IPS-18a (cell line): Measurements from ENCODE around the gene CHPF2.

Source experiments
- H3K27ac ChIP-seq: one replicate; pipeline ENCODE4 v1.5.1; 2013; ENCODE audit warnings: low read length
- H3K27me3 ChIP-seq: one replicate; pipeline ENCODE4 v1.6.1; 2013; ENCODE audit warnings: mild to moderate bottlenecking, low read length; ENCODE audit not compliant: control insufficient read depth, insufficient read depth
- H3K36me3 ChIP-seq: one replicate; pipeline ENCODE4 v1.6.1; 2013; ENCODE audit warnings: low read depth, low read length; ENCODE audit not compliant: control insufficient read depth
- H3K4me1 ChIP-seq: one replicate; pipeline ENCODE4 v1.6.1; 2013; ENCODE audit warnings: low read depth, low read length; ENCODE audit not compliant: control insufficient read depth
- H3K4me3 ChIP-seq: one replicate; pipeline ENCODE4 v1.5.1; 2013; ENCODE audit warnings: low read length
- H3K9ac ChIP-seq: one replicate; pipeline ENCODE4 v1.6.1; 2013; ENCODE audit warnings: mild to moderate bottlenecking, low read length, moderate library complexity
- H3K9me3 ChIP-seq: one replicate; pipeline ENCODE4 v1.6.1; 2013; ENCODE audit warnings: low read depth, low read length; ENCODE audit not compliant: control insufficient read depth

CHPF2 gene

DNA sequence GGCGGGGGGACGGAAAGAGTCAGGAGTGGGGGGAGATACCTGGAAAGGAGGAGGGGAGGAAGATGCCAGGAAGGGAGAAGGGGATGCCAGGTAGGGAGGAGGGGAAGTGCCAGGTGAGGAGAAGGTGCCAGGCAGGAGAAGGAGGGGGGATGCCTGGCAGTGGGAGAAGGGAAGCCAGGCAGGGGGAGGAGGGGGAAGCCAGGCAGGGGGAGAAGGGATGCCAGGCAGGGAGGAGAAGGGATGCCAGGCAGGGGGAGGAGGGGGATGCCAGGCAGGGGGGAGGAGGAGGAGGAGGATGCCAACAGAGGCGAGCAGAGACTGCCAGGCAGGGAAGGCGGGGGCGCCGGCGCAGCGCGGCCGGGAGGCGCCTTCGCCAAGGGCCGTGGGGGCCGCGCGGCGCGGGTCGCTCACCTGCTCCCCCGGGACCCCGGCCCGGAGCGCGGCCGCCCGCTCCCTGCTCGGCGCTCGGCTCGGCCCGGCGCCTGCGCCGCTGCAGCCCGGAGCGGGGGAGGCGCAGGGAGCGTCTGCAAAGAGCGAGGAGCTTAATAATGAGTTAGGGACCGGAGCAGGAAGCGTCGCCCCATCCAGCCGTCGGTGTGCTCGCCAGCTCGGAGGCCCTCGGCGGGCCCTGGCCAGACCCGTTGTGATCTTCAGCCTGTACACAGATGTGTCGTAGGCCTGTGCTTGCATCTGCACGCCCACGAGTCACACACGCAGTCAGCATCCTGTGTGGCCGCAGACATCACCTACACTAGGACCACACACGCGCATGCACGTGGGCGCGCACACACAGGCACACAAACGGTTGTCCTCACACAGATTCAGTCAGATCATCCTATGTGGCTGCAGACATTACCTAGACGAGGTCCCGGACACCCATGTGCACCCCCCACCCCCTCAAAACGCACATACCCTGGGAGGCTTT, 44.6 kb downstream of the CHPF2 start:
- Histone ChIP-seq H3K36me3 (no peaks in the 10 kb centered on the region), H3K4me1 (peaks cover 3% of the 10 kb centered on the region), H3K27me3 (peaks cover 27% of the 10 kb centered on the region), H3K9ac (no peak overlapping the region), H3K27ac (no peak overlapping the region), H3K4me3 (peak overlapping the region; percentile 45), H3K9me3 (no peaks in the 10 kb centered on the region)

DNA sequence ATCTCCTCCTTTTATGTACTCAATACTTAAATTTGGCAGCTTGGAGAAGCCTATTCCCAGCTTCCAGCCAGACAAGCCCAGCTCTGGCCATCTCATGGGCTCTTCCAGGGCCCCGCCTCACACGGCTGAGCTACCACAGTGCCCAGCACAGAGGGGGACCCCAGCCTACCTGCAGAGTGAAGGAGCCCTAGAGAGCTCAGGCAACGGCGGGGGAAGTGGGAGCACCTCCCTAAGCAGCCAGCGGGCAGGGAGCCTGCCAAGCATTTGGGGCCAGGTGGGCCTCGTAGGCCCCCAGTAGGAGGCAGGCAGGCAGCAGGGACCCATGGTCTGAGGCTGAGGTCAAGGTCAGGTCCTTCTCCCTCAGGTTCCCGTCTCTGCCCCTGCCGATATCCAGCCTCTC, 45.3 kb downstream of the CHPF2 start:
- H3K27ac ChIP-seq: no peak overlapping the region
- no peak overlapping the region for H3K4me3 ChIP-seq
- H3K4me1 ChIP-seq: peaks cover 3% of the 10 kb centered on the region
- no peaks in the 10 kb centered on the region for H3K9me3 ChIP-seq
- peaks cover 27% of the 10 kb centered on the region for H3K27me3 ChIP-seq
- H3K36me3 ChIP-seq: no peaks in the 10 kb centered on the region
- no peak overlapping the region for H3K9ac ChIP-seq

DNA sequence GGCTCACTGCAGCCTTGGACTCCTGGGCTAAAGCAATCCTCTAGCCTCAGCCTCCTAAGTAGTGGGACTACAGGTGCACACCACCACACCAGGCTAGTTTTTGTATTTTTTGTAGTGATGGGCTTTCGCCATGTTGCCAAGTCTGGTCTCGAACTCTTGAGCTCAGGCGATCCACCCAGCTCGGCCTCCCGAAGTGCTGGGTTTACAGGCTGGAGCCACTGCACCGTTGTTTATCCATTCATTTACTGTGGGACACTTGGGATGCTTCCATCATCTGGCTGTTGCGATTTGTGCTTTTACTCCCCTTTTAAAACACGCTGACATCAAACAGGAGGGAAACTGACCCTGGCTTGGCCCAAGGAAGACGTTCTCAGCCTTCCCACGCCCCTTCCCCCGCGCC, 46.7 kb downstream of the CHPF2 start:
- Histone ChIP-seq H3K27ac (no peak overlapping the region), H3K9me3 (no peaks in the 10 kb centered on the region), H3K9ac (no peak overlapping the region), H3K36me3 (no peaks in the 10 kb centered on the region), H3K27me3 (peaks cover 27% of the 10 kb centered on the region), H3K4me1 (peaks cover 3% of the 10 kb centered on the region), H3K4me3 (no peak overlapping the region)

DNA sequence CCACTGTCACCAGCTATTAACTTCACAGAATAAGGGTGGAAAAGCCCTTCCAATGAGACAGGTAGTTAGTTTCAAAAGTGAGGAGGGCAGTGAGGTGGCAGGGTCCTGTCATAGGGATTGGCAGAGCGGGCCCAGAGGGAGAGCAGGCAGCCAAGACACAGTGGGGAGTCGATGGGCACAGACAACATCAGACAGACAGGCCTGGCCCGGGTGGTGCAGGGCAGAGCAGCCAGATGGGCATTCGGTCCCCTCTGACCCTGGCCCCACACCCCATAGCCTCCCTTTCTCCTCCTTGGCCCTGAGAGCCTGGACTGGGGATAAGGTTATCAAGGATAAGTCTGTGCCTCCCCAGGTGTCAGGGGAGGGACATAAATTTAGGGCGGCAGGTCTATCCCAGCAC, 47.6 kb downstream of the CHPF2 start:
- Histone ChIP-seq H3K9me3 (no peaks in the 10 kb centered on the region), H3K4me1 (peaks cover 3% of the 10 kb centered on the region), H3K27me3 (peaks cover 27% of the 10 kb centered on the region), H3K27ac (no peak overlapping the region), H3K9ac (no peak overlapping the region), H3K4me3 (no peak overlapping the region), H3K36me3 (no peaks in the 10 kb centered on the region)

DNA sequence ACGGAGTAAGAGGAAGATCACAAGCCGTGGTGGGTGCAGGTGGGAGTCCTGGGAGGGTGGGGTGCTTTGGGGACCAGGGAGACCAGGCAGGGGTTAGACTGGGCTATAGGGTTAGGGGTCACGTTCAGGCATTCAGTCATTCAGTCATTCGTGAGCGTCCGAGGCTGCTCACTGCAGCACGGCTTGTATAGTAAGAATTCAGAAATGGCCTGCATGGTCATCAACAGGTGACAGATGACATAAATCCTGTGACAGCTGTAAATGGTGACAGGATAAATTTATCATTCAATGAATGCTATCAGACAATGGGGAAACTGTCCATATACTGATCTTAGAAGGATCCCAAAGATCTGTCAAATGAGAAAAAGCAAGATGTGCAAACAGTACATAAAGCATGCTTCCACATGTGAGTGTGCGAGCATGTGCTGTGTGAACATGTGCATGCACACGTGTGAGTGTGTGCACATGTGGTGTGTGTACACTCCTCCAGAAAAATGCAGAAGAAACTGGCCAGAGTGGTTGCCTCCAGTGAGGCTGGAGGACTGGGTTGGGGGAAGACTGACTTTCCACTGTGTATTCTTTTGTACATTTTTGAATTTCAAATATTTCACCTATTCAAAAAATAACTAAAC, 48.2 kb downstream of the CHPF2 start:
- Histone ChIP-seq H3K9me3 (no peaks in the 10 kb centered on the region), H3K27ac (no peak overlapping the region), H3K4me1 (peaks cover 3% of the 10 kb centered on the region), H3K9ac (no peak overlapping the region), H3K27me3 (peaks cover 26% of the 10 kb centered on the region), H3K4me3 (no peak overlapping the region), H3K36me3 (no peaks in the 10 kb centered on the region)

DNA sequence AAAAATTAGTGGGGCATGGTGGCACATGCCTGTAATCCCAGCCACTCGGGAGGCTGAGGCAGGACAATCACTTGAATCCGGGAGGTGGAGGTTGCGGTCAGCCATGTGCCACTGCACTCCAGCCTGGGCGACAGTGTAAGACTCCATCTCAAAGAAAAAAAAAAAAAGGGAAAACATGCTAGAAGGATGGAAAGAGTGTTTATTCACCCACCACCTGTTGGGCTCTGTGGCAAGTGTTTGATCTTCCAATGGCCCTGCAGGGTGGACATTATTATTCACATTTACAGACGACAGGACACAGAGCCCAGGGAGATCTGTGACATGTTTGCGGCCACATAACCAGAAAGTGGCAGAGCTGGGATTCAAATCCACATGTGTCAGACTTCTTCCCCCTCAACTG, 49.4 kb downstream of the CHPF2 start:
- no peak overlapping the region for H3K27ac ChIP-seq
- H3K9ac ChIP-seq: no peak overlapping the region
- H3K9me3 ChIP-seq: no peaks in the 10 kb centered on the region
- H3K4me3 ChIP-seq: no peak overlapping the region
- H3K4me1 ChIP-seq: peaks cover 3% of the 10 kb centered on the region
- H3K27me3 ChIP-seq: peaks cover 14% of the 10 kb centered on the region
- H3K36me3 ChIP-seq: no peaks in the 10 kb centered on the region

DNA sequence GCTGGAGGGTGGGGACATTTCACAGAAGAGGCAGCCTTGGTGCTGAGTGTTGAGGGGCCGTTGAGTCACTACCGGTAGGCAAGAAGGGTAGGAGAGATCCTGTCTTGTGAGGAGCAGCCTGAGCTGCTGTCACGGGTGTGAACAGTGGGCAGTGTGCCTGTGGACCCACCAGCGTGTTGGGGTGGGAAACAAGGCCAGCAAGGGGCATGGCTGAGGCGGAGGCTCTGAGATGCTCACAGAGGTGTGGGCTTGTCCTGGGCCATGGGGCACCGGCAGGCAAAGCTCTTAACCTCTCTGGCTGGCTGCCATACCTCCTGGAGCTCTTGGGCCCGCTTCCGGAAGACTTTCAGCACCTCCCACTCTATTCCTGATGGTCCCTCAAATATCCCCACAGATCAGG, 49.8 kb downstream of the CHPF2 start:
- H3K4me3 ChIP-seq: no peak overlapping the region
- H3K36me3 ChIP-seq: no peaks in the 10 kb centered on the region
- H3K27ac ChIP-seq: no peak overlapping the region
- no peak overlapping the region for H3K9ac ChIP-seq
- H3K4me1 ChIP-seq: peaks cover 3% of the 10 kb centered on the region
- H3K27me3 ChIP-seq: peaks cover 13% of the 10 kb centered on the region
- no peaks in the 10 kb centered on the region for H3K9me3 ChIP-seq

DNA sequence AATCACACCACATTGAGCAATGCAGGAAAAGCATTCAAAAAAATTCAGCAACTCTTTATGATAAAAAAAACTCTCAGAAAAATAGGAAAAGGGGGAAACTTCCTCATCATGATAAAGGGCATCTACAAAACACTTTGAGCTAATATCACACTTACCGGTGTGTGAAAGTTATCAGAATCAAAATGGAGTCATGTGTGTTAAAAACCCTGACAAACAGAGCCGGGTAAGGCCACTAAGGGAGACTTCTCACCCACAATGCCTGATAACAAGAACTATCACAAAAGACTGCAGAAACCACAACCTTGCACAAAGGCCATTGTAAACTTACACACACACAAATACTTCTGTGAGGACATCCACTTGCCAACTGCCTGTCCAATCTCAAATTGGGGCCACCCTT, 51.0 kb downstream of the CHPF2 start:
- Histone ChIP-seq H3K27me3 (peaks cover 5% of the 10 kb centered on the region), H3K27ac (no peak overlapping the region), H3K4me3 (no peak overlapping the region), H3K9me3 (no peaks in the 10 kb centered on the region), H3K36me3 (no peaks in the 10 kb centered on the region), H3K4me1 (no peaks in the 10 kb centered on the region), H3K9ac (no peak overlapping the region)

DNA sequence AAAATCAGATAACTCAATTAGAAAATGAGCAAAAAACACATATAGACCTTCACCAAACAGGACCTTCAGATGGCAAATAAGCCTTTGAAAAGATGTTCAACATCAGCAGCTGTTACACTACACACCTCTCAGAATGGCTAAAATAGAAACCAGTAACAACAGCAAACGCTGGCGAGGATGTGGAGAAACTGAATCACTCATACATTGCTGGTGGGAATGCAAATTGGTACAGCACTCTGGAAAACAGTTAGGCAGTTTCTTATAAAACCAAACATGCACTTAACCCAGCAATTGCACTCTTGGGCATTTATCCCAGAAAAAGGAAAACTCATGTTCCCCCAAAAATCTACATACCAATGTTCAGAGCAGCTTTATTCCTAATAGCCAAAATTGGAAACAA, 53.9 kb downstream of the CHPF2 start:
- Histone ChIP-seq H3K27me3 (no peaks in the 10 kb centered on the region), H3K36me3 (no peaks in the 10 kb centered on the region), H3K9ac (no peak overlapping the region), H3K27ac (no peak overlapping the region), H3K4me1 (no peaks in the 10 kb centered on the region), H3K9me3 (no peaks in the 10 kb centered on the region), H3K4me3 (no peak overlapping the region)
